NCI-H2107 treated with DMSO at 0.1 percent for 48 hours (cell line): ENCODE results near the gene TPRG1L.

Experiments used
- DNase-seq: peaks from one replicate; lab custom pipeline; 2025; ENCODE audit not compliant: unreplicated experiment; lab: John Stamatoyannopoulos, UW

Gene TPRG1L

GRCh38 chr1:3677484-3677883, 52.7 kb downstream of the TPRG1L start:
- DNase-seq = no peak

DNA sequence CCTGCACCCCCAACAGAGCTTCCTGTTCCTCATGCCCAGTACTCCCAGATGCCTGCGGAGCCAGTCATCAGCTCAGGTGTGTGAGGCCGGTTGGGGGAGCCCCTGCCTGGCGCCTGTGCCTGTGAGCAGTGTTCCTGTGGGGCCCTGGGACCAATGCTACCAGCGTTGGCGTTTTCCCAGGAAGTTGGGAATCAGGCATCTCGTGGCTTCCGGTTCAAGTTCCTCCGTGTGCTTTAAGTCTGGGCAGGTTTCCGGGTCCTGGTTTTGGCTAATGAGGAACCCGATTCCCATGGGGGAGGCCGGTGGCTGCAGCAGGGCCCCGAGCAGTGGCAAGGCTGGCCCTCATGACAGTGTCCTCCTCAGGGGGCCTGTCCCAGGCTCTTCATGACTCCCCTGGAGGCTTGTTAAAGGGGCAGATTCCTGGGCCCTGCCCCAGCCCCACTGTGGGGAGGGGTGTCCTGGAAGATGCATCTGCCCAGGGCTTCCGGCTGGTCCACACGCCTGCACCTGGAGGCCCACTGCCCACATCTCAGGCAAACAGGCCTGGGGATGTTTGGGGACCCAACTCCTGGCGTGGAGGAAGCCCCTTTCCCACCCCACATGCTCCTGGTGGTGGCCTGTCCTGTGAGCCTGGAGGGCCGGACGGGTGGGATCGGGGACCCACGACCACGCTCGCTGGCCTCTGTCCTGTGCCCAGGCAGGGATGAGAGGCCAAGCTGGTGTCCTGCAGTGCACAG, 53.7 kb downstream of the TPRG1L start:
- no peak for DNase-seq

GRCh38 chr1:3679098-3679555, 54.3 kb downstream of the TPRG1L start:
- DNase-seq = no peak
